Thyroid gland (tissue), 4 donors: ENCODE data around the gene STIM1.

Experiments
- CTCF ChIP-seq, 6 experiments: fragments of 200-600 bp in 3 of 6; fragments of 450-650 bp in 3 of 6; sonication (generic) in 3 of 6; IDR thresholded peaks; one replicate each; pipeline ENCODE4 v1.5.1; 2016 to 2019; ENCODE audit warnings: antibody characterized with exemption in 6 of 6, mild to moderate bottlenecking in 2 of 6, inconsistent platforms in 1 of 6, moderate library complexity in 1 of 6
- POLR2A ChIP-seq, 2 donors: fragments of 450-650 bp; IDR thresholded peaks; one replicate each; pipeline ENCODE4 v1.6.1; 2017; ENCODE audit warnings: antibody characterized with exemption in 2 of 2, mild to moderate bottlenecking in 2 of 2, moderate library complexity in 1 of 2

- TF ChIP-seq POLR2A (IDR thresholded peaks at IDR 0.05) = no peak
- no peak for TF ChIP-seq CTCF (IDR thresholded peaks at IDR 0.05)
These were observed 114.6 kb downstream of the STIM1 start for GRCh38 chr11:3970108-3970507.
